DLD1 (cell line): ENCODE data around the gene CLSTN1.
"Not testable (repeated sequence)": the region's sequence is repeated elsewhere in the genome, so short reads cannot be mapped to it uniquely, and the experiment has no call there.

Experiments
- in situ Hi-C: cut with HindIII; loops from 2 replicates; pipeline ENCODE4 v1.10.0; 2017; ENCODE audit warnings: low sequenced_read_pairs

The CLSTN1 gene

GRCh38 chr1:9826616-9827015, 2.9 kb upstream of the CLSTN1 start:
- in situ Hi-C loops: no loop called here

GRCh38 chr1:9826087-9826486, 2.3 kb upstream of the CLSTN1 start:
- in situ Hi-C loops: no loop called here

- in situ Hi-C loops: no loop called here
Observed at GRCh38 chr1:9825093-9826074, 1.6 kb upstream of the CLSTN1 start.

- in situ Hi-C loops: no loop called here
Observed at GRCh38 chr1:9824702-9825089, 931 bp upstream of the CLSTN1 start.

GRCh38 chr1:9823693-9823942, 147 bp downstream of the CLSTN1 start:
- in situ Hi-C loops: no loop called here

- in situ Hi-C loops: no loop called here
Observed at GRCh38 chr1:9822897-9823692, 670 bp downstream of the CLSTN1 start.

GRCh38 chr1:9822490-9822889, 1.3 kb downstream of the CLSTN1 start:
- in situ Hi-C loops: no loop called here

GRCh38 chr1:9821710-9822109, 2.1 kb downstream of the CLSTN1 start:
- in situ Hi-C loops: no loop called here

GRCh38 chr1:9820521-9820920, 3.2 kb downstream of the CLSTN1 start:
- in situ Hi-C loops: no loop called here

- in situ Hi-C loops: no loop called here
Observed at GRCh38 chr1:9817734-9818133, 6.0 kb downstream of the CLSTN1 start.

GRCh38 chr1:9816199-9816598, 7.6 kb downstream of the CLSTN1 start:
- in situ Hi-C loops: no loop called here

- in situ Hi-C loops: no loop called here
Observed at GRCh38 chr1:9815150-9815549, 8.6 kb downstream of the CLSTN1 start.

- in situ Hi-C loops: no loop called here
Observed at GRCh38 chr1:9814619-9815018, 9.1 kb downstream of the CLSTN1 start.

GRCh38 chr1:9811239-9811966, 12.4 kb downstream of the CLSTN1 start:
- in situ Hi-C loops: no loop called here

- in situ Hi-C loops: no loop called here
Observed at GRCh38 chr1:9809100-9809510, 14.7 kb downstream of the CLSTN1 start.

GRCh38 chr1:9808459-9808858, 15.3 kb downstream of the CLSTN1 start:
- in situ Hi-C loops: no loop called here

- in situ Hi-C loops: no loop called here
Observed at GRCh38 chr1:9807541-9807940, 16.2 kb downstream of the CLSTN1 start.

GRCh38 chr1:9805972-9806371, 17.8 kb downstream of the CLSTN1 start:
- in situ Hi-C loops: not testable (repeated sequence)

GRCh38 chr1:9805006-9805508, 18.7 kb downstream of the CLSTN1 start:
- in situ Hi-C loops: no loop called here

GRCh38 chr1:9803003-9803918, 20.5 kb downstream of the CLSTN1 start:
- in situ Hi-C loops: not testable (repeated sequence)
